Ovary (tissue), 9 donors: ENCODE data around the gene HDLBP. TPM values are rescaled to one million over a fixed set of nuclear protein-coding genes. Genes with fewer than 3 reads are reported as not detected.

ENCODE experiments used
- DNase-seq, 5 donors: peaks; one replicate each; pipeline ENCODE4 v3.0.0-alpha.2; 2019 to 2020
- H3K27ac ChIP-seq, 2 donors: fragments of 200-600 bp; one replicate each; pipeline versions ENCODE4 v1.5.1 to v1.8.0; 2019 to 2022
- H3K27me3 ChIP-seq: fragments of 200-600 bp; one replicate; pipeline ENCODE4 v1.8.0; 2022
- H3K36me3 ChIP-seq: fragments of 200-600 bp; sonication (generic); one replicate; pipeline ENCODE4 v1.5.1; 2019
- H3K4me1 ChIP-seq: one replicate; pipeline ENCODE4 v1.8.1; 2013; ENCODE audit warnings: mild to moderate bottlenecking, moderate library complexity; ENCODE audit not compliant: insufficient read depth
- H3K4me3 ChIP-seq: fragments of 200-600 bp; sonication (generic); one replicate; pipeline ENCODE4 v1.5.1; 2017
- H3K9me3 ChIP-seq, 2 donors: fragments of 200-600 bp in 1 of 2; sonication (generic) in 1 of 2; one replicate each; pipeline versions ENCODE4 v1.5.1 to v1.8.1; 2013 to 2019; ENCODE audit warnings: mild to moderate bottlenecking in 1 of 2, moderate library complexity in 1 of 2
- CTCF ChIP-seq, 3 donors: fragments of 450-650 bp in 2 of 3; fragments of 200-600 bp in 1 of 3; IDR thresholded peaks; one replicate each; pipeline versions ENCODE4 v1.5.1 to v1.8.0; 2016 to 2022; ENCODE audit warnings: antibody characterized with exemption in 3 of 3, mild to moderate bottlenecking in 1 of 3
- EP300 ChIP-seq: sonication (generic); formaldehyde crosslinking; IDR thresholded peaks from one replicate; pipeline ENCODE4 v1.6.1; 2017; ENCODE audit warnings: antibody characterized with exemption
- POLR2A ChIP-seq: fragments of 450-650 bp; IDR thresholded peaks from one replicate; pipeline ENCODE4 v1.6.1; 2017; ENCODE audit warnings: antibody characterized with exemption, mild to moderate bottlenecking, moderate library complexity
- WGBS, 3 donors: extraction: QIAGEN DNeasy Blood & Tissue Kit in 1 of 3; methylation state at CpG; one replicate each; pipeline versions ENCODE4 v1.1.5 to v1.1.7; 2013 to 2017; 5-methylcytosine and 5-hydroxymethylcytosine counted together
- intact Hi-C, 4 donors: fragments of 100-400 bp; cut with DNase I; formaldehyde crosslinking; loops; one replicate each; pipeline versions ENCODE4 v1.11.0 to v1.15.1; 2022 to 2023
- polyA plus RNA-seq, 2 donors: library from polyadenylated mRNA; stranded (reverse); fragments of 200-250 nt in 1 of 2; fragments of 350-450 nt in 1 of 2; fragmentation: Illumina TruSeq in 1 of 2; extraction: RNeasy Lipid Tissue Mini Kit (QIAGEN cat#74804) in 1 of 2; gene quantifications; one replicate each; pipeline ENCODE4 v1.2.3, GENCODE V29; 2013 to 2014
- total RNA-seq, 7 donors: library from RNA; depleted of rRNA in 2 of 7; stranded (reverse); fragments of >200 nt in 2 of 7; fragmentation: NEBNext Ultra II Directional in 3 of 7; extraction: Animal tissue kit (Norgen Biotek cat#: 25700) in 3 of 7; gene quantifications; one replicate each; pipeline versions ENCODE4 v1.1.0 to v1.2.4, GENCODE V29; 2016 to 2023
- donor health status: DM: no; HTN: no; CAD: no; lungs with moderate emphysema.
- donor health status: DM: no; HTN: no; CAD: no.
- donor health status: Bipolar disorder and iron deficiency.
- donor health status: DM: yes; HTN: yes; CAD: no.
- donor health status: DM: no; HTN: no; CAD: no.
- donor health status: DM: yes; HTN: yes; CAD: no.

Gene HDLBP
- total and polyA plus RNA-seq, 9 donors, result 145 to 616 (median 359) TPM

DNA sequence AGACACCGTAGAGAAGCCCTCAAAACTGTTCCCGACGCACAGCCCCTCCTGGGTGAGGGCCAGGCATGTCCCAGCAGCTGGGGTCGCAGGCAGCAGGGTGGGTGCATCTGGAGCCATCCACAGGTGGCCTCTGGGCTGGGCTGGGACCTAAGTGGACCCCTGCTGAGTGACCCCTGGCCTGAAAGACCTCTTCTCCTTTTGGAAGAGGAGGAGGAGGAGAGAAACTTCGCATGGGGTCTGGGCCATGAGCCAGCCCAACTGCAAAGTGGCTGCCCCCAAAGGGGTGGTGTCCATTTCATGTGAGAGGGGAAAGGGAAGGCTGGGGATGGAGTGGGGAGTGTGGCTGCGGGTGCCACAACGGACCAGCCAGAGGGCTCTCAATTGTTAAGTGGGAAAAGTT is 101.9 kb downstream of the HDLBP start:
- TF ChIP-seq EP300 (no peak), CTCF (IDR thresholded peaks at IDR 0.05) (no peak), POLR2A (no peak)
- DNase-seq, result no peak
- WGBS, 3 donors, result 53 to 58% (median 54%) methylated on average over 7 of the region's 7 CpGs
- no peak overlapping the region for H3K27ac ChIP-seq
- no peaks in the 10 kb centered on the region for H3K9me3 ChIP-seq
- H3K36me3 ChIP-seq, result no peaks in the 10 kb centered on the region
- no peaks in the 10 kb centered on the region for H3K4me1 ChIP-seq
- no peaks in the 10 kb centered on the region for H3K27me3 ChIP-seq
- intact Hi-C loops, result no loop called here
- H3K4me3 ChIP-seq, result no peak overlapping the region

DNA sequence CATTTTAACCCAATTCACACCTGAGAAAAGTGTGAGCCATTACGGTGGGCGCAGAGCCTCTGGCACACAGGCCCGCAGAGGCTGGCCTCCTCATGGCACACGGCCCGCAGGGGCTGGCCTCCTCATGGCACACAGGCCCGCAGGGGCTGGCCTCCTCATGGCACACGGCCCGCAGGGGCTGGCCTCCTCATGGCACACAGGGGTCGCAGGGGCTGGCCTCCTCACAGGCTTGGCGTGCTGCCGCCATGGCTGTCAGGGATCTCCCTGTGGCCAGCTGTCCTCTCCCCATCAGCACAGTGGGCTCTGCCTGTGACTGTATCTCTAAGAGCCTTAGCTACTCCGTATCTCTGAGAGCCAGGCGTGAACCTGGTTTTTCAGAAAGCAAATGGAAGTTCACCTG is 102.4 kb downstream of the HDLBP start:
- no peak for DNase-seq
- WGBS, 3 donors, result 66 to 74% (median 72%) methylated on average over 13 of the region's 13 CpGs
- intact Hi-C loops, result no loop called here
- Histone ChIP-seq H3K4me1 (no peaks in the 10 kb centered on the region), H3K27ac (no peak overlapping the region), H3K36me3 (no peaks in the 10 kb centered on the region), H3K4me3 (no peak overlapping the region), H3K9me3 (no peaks in the 10 kb centered on the region), H3K27me3 (no peaks in the 10 kb centered on the region)
- TF ChIP-seq EP300 (no peak), CTCF (IDR thresholded peaks at IDR 0.05) (no peak), POLR2A (no peak)

DNA sequence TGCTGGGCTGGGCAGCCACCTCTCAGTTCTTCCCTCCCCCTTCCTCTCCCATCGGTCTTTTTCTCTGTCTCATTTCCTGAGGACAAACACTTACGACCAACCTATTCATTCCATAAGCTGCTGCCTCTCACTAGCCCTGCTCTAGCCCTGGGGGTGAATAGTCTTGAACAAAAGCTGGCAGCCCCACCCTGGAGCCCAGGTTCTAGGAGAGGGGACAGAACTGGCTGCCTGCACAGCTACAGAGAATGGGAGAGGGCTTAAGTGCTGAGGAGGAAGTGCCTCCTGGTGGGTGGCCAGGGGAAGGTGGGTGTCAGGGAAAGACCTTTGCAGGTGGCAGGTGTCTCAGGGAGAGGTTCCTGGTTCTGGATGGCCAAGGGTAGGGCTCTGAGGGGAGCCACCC is 104.2 kb downstream of the HDLBP start:
- TF ChIP-seq POLR2A (no peak), EP300 (no peak), CTCF (IDR thresholded peaks at IDR 0.05) (no peak)
- intact Hi-C loops, result no loop called here
- H3K4me1 ChIP-seq, result no peaks in the 10 kb centered on the region
- no peaks in the 10 kb centered on the region for H3K9me3 ChIP-seq
- no peaks in the 10 kb centered on the region for H3K27me3 ChIP-seq
- DNase-seq, result no peak
- no peak overlapping the region for H3K27ac ChIP-seq
- H3K36me3 ChIP-seq, result no peaks in the 10 kb centered on the region
- no peak overlapping the region for H3K4me3 ChIP-seq
- 25 to 28% (median 27%) methylated on average over 2 of the region's 2 CpGs for whole genome bisulfite sequencing, 3 donors

DNA sequence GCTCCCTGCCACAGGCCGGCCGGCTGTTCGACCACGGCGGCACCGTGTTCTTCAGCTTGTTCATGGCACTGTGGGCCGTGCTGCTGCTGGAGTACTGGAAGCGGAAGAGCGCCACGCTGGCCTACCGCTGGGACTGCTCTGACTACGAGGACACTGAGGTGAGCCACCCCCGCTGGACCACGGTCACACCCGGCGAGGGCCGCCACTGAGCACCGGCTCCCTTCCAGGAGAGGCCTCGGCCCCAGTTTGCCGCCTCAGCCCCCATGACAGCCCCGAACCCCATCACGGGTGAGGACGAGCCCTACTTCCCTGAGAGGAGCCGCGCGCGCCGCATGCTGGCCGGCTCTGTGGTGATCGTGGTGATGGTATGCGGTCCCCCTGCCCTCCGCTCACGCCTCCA is 106.2 kb downstream of the HDLBP start:
- WGBS, 3 donors, result 81 to 89% (median 86%) methylated on average over 33 of the region's 33 CpGs
- no peak for DNase-seq
- Histone ChIP-seq H3K27me3 (no peaks in the 10 kb centered on the region), H3K36me3 (no peaks in the 10 kb centered on the region), H3K4me3 (no peak overlapping the region), H3K9me3 (no peaks in the 10 kb centered on the region), H3K27ac (no peak overlapping the region), H3K4me1 (no peaks in the 10 kb centered on the region)
- TF ChIP-seq POLR2A (no peak), EP300 (no peak), CTCF (IDR thresholded peaks at IDR 0.05) (no peak)
- intact Hi-C loops, result no loop called here

DNA sequence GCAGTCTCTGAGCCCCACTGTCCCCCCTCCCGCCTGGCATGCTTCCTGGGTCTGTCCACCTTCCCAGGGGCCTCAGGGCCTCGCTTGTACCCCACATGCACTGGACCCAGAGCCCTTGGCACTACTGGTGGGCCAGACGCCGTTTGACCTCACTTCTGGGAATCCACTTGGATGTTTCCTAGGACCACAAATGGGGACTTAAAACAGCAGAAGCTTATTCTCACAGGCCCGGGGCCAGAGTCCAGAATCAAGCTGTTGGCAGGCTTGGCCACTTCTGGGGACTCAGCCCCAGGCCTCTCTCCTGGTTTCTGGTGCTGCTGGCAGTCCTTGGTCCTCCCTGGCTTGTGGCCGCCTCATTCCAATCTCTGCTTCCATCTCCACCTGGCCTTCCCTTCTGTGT is 107.4 kb downstream of the HDLBP start:
- Histone ChIP-seq H3K27ac (no peak overlapping the region), H3K4me3 (no peak overlapping the region), H3K9me3 (no peaks in the 10 kb centered on the region), H3K4me1 (no peaks in the 10 kb centered on the region), H3K36me3 (no peaks in the 10 kb centered on the region), H3K27me3 (no peaks in the 10 kb centered on the region)
- DNase-seq, result no peak
- 70 to 78% (median 71%) methylated on average over 6 of the region's 6 CpGs for WGBS, 3 donors
- intact Hi-C loops, result no loop called here
- TF ChIP-seq EP300 (no peak), CTCF (IDR thresholded peaks at IDR 0.05) (no peak), POLR2A (no peak)
